Stimulated activated CD8-positive, alpha-beta memory T cell treated with anti-CD3 and anti-CD28 coated beads, Interleukin-7, amount 100 ng/mL, for 1 hour (primary cell): ENCODE results near the gene CLCN6.
"Not testable (repeated sequence)": the region's sequence is repeated elsewhere in the genome, so short reads cannot be mapped to it uniquely, and the experiment has no call there.

Experiments used
- DNase-seq, 2 donors: peaks; one replicate each; pipeline ENCODE4 v3.0.0-alpha.2; 2020; ENCODE audit warnings: low read depth in 2 of 2

Gene CLCN6

GRCh38 chr1:11796036-11796828 lies 9.8 kb upstream of the CLCN6 start:
- no peak for DNase-seq

DNA sequence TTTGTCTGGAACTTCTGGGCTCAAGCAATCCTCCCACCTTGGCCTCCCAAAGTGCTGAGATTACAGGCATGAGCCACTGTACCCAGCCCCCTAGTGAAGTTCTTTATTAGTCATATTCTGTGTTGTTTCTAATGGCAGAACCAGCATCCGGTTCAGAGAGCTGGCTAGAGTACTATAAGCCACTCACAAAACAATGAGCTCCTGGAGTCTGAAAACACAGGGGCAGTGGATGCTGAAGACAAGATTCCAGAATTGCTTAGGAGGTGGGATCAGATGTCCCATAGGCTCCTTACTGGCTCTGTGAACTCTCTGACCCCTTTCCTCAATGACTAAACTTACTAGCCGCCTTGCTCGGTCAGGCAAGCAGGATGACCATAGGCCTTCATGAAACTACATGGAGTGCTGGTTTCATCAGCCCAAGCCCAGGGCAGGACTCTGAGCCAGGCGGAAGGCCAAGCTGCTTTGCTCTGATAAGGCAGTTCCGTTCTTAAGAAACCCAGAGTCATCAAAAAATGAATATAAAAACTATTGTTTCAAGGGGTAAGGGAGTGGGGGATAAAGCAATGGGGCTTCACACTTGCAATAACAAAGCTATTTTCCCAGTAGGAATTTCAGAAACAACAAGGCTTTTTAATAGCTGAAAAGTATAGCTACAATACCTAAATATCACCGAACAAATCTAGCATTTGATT lies 8.3 kb upstream of the CLCN6 start:
- no peak for DNase-seq

GRCh38 chr1:11799099-11799498 lies 6.9 kb upstream of the CLCN6 start:
- no peak for DNase-seq

GRCh38 chr1:11799896-11800295 lies 6.1 kb upstream of the CLCN6 start:
- DNase-seq: no peak

- no peak for DNase-seq
Observed at GRCh38 chr1:11800391-11800755, 5.6 kb upstream of the CLCN6 start.

DNA sequence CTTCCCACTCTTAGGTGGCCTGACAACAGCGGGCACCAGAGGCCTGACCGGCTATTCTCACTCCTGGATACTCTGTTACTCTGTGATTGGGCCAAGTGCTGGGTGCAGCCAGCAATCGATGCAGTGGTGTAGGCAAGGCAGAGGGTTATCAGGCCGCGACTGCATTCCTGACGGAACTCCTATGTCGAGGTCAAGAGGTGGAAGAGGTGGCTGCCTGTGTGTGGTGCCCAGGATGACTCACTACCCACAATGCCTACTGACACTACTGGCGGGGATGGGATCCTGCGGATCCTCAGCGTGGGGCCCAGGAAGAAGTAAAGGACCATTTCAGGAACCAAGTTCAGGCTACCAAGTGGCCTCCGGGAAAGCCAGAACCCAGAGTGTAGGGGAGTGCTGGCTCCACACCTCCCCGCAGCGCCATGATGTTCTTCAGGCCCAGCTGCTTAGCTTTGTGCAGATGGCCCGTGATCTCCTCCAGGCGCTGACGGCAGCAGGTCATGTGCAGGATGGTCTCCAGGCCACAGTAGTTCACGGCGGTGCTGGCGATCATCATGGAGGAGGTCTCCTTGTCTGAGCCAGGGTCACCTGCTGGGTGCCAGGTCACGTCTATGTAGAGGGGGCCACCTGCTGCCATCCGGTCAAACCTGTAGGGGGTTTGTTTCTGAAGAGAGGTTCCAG lies 5.1 kb upstream of the CLCN6 start:
- no peak for DNase-seq

DNA sequence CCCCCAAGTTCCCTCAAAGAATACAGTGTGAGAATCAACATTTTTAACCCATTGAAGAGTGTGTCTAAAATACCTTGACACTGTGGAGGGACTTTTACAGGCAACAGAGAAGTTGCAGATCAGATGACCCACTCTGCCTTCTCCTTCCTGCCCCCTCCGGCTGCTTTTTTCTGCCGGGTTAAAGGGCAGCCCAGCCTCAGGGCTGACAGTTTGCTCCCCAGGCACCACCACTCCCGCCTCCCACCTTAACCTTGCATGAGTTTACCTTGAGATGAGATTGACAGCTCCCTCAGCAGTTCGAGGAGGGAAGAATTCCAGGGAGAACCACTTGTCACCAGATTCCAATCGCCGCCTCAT lies 3.4 kb upstream of the CLCN6 start:
- no peak for DNase-seq

- DNase-seq: peak; percentile 49 to 57
Observed at GRCh38 chr1:11802973-11803885, 2.8 kb upstream of the CLCN6 start.

GRCh38 chr1:11803924-11804665 lies 1.9 kb upstream of the CLCN6 start:
- DNase-seq: not testable (repeated sequence)

- no peak for DNase-seq
Observed at GRCh38 chr1:11804666-11805421, 1.1 kb upstream of the CLCN6 start.

- no peak for DNase-seq
Observed at GRCh38 chr1:11806307-11806936, 431 bp downstream of the CLCN6 start.

DNA sequence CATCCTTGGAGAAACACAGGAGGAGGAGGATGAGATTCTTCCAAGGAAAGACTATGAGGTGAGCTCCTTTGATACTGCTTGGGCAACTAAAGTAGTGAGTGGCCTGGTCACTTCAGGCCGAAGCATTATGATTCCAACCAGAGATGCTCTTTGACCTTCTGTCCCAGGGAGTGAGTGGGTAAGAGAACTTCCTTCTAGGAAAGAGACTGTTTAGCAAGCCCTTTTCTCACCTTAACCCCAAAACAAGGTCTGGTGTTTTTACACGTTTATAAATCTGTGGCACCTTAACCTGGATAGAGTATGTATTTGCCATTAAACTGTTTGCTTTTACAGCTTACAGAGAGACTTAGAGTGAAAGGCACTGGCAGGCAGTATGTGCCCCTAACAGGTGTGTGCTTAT lies 1.1 kb downstream of the CLCN6 start:
- DNase-seq: no peak

DNA sequence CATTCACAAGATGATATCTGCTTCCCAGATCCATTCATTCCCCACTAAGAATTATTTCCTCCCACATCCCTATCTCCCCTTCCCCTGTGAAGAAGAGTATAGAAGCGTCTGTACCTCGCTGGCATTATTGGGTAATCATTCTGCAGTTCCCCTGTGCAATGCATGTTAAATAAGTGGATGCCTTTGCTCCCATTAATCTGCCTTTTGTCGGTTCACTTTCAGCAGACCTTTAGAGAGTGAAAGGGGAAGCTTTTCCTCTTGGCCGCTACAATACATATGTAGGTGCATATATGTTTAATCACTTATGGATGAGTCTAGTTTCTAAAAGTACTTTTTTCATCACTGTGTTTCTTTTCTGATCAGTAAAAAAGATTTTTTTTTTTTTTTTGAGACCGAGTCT lies 7.0 kb downstream of the CLCN6 start:
- DNase-seq: no peak

DNA sequence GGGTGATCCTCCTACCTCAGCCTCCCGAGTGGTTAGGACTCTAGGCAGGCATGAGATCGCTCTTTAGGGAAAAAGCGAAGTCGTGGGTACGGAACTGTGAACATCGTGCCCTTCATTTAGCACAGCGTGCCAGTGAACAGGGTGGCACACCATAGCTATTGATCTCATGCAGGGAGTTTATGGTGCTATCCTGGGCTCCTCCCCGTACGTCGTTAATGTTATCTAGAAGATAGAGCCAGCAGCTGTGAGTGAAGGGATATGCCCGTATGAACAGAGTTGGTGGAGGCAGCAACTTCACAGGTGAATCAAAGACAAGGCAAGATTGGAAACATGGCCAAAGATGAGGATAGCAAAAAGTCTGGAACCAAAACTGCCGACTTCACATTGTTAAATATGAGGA lies 11.2 kb downstream of the CLCN6 start:
- no peak for DNase-seq

DNA sequence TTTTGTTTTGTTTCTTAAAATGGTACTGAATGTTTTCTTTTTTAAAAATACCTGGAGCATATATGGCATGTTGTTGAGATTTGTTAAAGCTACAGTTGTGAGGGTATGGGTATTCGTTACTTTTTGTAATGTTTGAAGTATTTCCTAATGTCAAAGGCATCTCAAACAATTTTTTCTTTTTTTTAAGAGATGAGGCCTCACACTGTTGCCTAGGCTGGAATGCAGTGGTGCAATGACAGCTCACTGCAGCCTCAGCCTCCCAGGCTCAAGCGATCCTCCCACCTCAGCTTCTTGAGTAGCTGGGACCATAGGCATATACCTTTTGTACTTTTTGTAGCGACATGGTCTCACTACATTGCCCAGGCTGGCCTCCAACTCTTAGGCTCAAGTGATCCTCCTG lies 16.1 kb downstream of the CLCN6 start:
- DNase-seq: no peak

GRCh38 chr1:11823366-11824137 lies 17.6 kb downstream of the CLCN6 start:
- DNase-seq: no peak

DNA sequence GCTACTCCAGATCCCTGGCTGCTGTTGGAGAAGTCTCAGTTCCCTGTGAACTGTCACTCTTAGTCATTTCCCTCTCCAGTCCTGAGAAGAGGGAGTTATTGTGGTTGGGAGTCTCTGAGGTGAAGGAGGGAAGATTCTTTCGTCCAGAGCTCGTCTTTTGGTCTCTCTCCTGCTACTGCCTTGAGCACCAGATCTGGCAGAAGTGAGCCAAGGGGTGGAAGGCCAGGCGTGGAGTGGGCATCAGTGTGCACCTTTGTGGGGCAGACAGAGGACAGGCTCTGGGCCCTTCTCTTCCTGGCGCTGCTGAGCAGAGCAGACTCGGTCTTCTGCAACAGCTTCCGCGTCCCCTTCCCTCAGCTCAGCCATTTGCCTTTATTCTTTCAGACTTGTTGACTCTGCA lies 19.1 kb downstream of the CLCN6 start:
- DNase-seq: no peak

DNA sequence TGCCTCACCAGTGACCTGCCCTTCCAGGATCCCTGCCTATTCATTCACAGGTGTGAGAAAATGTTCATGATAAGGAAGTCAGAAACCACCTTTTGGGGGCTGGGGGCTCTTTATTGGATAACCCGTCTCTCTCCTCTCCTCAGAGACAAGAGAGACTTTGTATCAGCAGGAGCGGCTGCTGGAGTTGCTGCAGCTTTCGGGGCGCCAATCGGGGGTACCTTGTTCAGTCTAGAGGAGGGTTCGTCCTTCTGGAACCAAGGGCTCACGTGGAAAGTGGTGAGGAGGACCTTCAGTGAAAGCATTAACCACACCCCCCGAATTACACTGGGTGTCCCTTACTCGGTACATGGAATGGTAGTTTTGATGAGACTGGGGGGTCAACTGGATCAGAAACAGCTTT lies 21.0 kb downstream of the CLCN6 start:
- no peak for DNase-seq

DNA sequence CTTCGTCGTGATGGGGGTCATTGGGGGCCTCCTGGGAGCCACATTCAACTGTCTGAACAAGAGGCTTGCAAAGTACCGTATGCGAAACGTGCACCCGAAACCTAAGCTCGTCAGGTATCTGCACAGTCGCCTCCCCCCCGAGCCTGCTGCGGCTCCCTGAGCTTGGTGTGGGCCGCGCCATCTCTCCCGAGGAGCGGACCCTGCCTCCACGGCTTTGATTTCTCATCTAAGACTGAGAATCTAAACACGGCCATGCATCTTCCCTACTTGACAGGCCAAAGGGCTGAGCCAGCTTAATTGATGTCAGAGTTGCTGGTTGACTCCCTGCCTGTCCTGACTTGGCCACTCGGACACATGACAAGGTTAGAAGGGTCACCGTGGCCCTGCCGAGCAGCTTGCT lies 22.5 kb downstream of the CLCN6 start:
- DNase-seq: no peak
